Stimulated activated CD4-positive, alpha-beta T cell treated with anti-CD3 and anti-CD28 coated beads, Interleukin-1b, Interleukin-23, amount 100 ng/mL, for 24 hours (primary cell): Measurements from ENCODE around the gene C2CD2.

Source experiments
- DNase-seq, 4 experiments: peaks; one replicate each; pipeline ENCODE4 v3.0.0-alpha.2; 2020; ENCODE audit warnings: low read depth in 4 of 4, low spot score in 1 of 4

C2CD2 gene

DNA sequence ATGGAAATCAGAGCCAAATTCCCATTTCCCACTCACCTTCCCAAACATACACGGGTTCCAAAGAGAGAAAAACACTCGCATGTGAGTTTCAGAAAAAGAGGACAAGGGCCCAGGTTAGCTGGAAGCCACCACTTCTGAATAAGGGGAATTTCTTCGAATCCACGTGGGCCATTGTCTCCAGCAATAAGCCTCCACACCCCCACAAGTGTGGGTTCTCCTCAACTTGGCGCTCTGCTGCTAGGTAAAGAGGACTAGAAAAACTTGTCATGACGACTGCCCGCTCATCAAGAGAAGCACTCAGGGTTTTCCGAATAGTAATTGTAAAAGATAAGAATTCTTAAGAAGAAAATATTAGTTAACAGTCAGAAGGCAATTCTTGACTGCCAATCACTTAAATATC is 105.3 kb downstream of the C2CD2 start:
- no peak for DNase-seq

DNA sequence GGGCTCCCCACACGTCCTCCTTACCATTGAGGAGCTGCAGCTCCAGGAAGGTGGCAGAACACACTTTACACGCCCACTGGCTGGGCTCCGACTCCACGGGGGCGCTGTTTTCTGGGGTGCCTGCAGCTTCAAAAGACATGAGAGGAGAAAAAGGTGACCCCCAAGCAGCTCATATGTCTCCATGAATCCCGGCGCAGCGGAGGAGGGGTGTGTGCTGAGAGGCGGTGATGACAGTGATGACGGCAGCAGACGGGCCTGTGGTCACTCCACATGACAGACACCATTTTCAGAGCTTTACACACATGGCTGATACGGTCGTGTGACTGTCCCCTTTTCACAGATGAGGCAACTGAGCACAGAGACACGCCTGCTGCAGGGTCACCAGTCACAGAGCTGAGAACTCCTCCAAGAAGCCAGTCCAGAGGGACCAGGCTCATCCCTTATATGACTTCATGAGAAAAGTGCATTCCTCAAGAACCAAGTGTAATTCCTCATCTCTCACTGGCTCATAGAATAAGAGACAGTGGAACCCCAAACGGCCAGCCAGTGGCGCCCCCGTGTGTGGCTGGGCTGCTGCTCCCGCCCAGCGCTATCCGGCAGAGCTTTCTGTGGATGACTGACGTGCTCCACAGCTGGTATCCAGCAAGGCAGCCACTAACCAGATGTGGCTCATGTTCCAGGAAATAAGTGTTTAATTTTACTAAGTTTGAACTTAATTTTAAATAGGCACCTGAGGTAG is 106.6 kb downstream of the C2CD2 start:
- DNase-seq = no peak

DNA sequence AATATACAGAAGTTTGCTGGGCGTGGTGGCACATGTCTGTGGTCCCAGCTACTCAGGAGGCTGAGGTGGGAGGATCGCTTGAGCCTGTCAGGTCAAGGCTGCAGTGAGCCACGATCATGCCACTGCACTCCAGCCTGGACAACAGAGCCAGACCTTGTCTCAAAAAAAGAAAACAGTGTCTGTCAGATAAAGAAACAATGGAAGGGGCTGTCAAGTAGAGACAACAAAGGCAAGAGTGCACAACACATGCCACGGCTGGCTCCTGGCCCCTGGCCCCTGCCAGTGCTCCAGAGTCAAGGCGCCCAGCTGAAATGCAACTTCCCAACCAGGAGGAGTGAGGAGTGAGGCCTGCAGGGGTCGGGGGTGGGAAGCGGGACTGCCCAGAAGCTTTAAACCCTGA is 107.3 kb downstream of the C2CD2 start:
- no peak for DNase-seq

DNA sequence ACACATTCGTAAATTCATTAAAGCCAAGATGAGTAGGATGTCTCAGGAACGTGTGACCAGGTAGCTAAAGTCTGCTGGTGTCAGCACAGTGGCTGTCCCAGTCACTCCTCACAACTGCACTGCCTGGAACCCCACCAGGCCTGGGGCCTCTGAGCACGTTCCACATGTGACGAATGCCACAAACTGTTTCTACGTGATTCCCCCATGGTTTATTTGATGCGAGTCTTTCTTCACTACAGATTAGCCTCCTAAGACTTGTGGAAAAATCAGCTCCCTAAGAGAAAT is 107.8 kb downstream of the C2CD2 start:
- DNase-seq = no peak

GRCh38 chr21:41845310-41846032 is 108.3 kb downstream of the C2CD2 start:
- no peak for DNase-seq

GRCh38 chr21:41843584-41843983 is 110.2 kb downstream of the C2CD2 start:
- DNase-seq = no peak

- no peak for DNase-seq
Measured at GRCh38 chr21:41840880-41841279, 112.9 kb downstream of the C2CD2 start.

DNA sequence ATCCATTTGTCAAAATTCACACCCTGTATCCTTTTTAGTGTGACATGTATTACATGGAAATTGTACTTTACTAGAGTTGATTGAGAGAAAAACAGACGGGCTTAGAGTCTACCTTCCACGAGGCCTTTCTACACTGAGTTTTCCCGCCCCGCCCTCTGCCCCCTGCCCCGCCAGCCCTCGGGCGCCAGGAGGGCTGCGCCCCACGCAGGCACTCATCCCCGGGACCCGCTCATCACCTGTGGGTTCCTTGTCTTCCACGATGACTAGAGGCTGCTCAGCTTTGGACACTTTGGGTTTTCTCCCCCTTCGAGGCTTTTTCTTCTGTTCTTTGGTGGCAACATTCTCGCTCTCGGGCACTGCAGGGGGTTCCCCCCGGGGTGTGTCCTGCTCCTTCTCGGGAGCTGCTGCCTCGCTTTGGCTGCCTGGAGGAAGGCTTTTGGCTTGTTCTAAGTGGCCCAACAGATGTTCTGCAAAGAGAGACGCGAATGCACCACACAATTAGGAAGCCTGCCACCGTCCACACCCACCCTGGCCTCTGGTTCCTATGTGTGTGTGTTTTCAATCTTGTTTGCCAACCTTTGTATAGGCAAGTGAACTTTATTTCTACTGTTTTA is 114.3 kb downstream of the C2CD2 start:
- DNase-seq = no peak

GRCh38 chr21:41837756-41838297 is 116.0 kb downstream of the C2CD2 start:
- no peak for DNase-seq

GRCh38 chr21:41836166-41837015 is 117.4 kb downstream of the C2CD2 start:
- DNase-seq = no peak

DNA sequence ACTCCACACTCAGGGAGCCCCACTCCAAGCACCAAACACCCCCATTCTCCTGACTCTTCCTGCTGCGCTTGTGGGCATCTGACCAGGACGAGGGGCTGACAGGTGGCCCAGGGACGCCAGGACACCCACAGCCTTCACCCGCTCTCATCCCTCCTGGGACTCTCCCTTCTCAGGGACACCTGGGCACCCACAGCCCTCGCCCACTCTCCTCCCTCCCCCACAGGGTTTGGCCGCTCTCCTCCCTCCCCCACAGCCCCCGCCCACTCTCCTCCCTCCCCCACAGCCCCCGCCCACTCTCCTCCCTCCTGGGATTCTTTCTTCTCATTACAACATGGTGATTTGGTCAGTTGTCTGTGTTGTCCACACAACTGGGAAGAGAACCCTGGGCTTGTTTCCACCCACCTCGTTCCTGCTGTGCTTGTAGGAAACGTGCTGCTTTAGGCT is 118.1 kb downstream of the C2CD2 start:
- no peak for DNase-seq
